Stimulated activated CD8-positive, alpha-beta memory T cell treated with anti-CD3 and anti-CD28 coated beads, Interleukin-4, amount 100 ng/mL, for 1 hour (primary cell): ENCODE measurements around the gene GOLGA6A.
"Not testable (repeated sequence)": the region's sequence is repeated elsewhere in the genome, so short reads cannot be mapped to it uniquely, and the experiment has no call there.

Source experiments
- DNase-seq, 2 donors: peaks; one replicate each; pipeline ENCODE4 v3.0.0-alpha.2; 2020; ENCODE audit warnings: low read depth in 2 of 2, low spot score in 1 of 2

GOLGA6A gene, protein sequence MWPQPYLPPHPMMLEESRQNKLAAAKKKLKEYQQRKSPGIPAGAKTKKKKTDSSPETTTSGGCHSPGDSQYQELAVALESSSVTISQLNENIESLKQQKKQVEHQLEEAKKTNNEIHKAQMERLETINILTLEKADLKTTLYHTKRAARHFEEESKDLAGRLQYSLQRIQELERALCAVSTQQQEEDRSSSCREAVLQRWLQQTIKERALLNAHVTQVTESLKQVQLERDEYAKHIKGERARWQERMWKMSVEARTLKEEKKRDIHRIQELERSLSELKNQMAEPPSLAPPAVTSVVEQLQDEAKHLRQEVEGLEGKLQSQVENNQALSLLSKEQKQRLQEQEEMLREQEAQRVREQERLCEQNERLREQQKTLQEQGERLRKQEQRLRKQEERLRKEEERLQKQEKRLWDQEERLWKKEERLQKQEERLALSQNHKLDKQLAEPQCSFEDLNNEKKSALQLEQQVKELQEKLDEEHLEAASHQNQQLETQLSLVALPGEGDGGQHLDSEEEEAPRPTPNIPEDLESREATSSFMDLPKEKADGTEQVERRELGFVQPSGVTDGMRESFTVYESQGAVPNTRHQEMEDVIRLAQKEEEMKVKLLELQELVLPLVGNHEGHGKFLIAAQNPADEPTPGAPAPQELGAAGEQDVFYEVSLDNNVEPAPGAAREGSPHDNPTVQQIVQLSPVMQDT

DNA sequence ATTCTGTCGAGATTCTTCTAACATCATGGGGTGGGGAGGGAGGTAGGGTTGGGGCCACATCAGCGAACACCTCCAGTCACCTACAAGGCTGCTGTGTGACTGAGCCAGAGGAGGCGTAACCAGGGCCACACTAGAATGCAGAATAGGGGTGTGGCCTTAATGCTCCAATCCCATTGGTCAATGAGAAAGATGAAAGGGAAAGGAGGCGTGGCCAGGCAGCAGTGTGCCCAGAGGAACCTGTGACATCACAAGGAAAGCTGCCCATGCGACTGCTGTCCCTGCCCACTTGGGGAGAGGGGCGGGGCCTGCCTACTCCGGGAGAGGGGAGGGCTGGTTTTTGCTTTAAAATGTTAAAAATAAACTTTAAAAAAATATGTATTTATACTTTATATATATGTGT lies at the start of gene GOLGA6A:
TSS of gene GOLGA6A (minus strand) at position 101 of the 400 bp plus-strand sequence. CDS start at position 60, 41 bp downstream.
- DNase-seq: not testable (repeated sequence)

DNA sequence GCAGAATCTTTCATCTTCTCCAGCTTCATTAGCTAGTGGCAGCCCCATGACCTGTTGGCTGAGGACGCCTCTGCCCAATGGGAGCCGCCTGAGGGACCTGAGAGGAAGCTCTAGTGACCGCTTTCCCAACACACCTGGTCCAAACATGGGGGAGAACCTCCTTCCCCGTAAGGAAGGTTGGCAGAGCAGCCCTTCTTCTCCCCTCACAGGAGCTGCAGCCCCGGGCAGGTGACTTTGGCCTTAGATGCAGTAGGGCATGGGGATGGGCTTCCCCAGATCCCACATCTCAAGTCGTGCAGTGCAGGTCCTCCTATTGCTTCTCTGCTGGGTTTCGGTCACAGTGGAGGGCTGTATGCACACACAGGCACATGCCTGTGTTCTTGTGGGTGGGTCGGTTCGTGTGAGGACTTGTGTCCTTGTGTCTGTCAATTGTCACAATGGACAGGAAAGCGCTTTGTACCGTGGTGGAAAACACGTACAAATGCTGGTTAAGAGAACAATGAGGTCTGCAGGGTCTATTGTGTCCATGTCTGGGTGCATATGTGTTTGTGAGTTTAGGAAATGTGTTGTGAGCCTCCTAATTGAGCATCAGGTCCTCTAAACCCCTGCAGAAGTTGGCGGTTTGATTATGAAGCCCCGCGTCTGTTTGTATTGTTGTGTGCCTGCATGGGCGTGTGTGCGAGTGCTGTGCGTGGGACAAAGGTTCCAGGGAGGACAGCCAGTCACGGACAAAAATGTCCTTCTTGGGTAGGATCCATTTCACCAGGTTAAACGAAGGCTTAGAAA lies 49.5 kb upstream of the GOLGA6A start:
- DNase-seq: no peak

DNA sequence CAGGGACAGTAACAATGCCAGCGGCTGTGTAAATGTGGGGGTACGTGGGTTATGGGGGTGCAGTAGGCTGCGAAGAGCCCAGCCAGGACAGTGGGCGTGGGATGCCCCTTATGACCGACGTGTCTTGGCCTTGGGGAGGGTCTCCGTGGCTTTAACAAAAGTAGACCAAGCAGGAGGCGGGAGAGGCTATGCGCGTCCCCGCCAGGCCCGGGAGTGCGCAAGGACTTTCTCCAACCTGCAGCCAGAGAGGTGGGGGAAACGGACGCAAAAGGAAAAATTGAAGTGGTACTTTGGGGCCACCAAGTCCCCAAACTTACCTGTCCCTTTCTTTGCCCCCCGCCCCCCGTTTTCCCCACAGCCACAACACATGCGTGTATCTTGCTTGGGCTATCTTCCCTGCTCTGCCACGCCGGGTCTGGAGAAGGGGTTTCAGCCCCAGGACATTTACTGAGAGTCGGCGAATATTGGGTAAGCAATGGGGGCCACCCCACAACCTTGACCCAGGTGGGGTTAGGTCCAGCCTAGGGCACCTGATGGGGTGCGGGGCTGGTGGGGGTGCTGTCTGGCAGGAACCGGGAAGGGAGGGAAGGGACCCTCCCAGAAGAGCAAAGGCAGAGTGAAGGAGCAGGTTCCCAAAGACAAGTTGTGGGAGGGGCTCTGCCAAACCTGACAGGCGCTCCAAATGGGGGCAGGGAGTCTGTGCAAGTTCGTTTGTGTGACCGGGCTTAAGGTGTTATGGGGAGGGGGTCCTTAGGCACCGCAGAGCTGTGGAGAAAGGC lies 48.7 kb upstream of the GOLGA6A start:
- DNase-seq: no peak

DNA sequence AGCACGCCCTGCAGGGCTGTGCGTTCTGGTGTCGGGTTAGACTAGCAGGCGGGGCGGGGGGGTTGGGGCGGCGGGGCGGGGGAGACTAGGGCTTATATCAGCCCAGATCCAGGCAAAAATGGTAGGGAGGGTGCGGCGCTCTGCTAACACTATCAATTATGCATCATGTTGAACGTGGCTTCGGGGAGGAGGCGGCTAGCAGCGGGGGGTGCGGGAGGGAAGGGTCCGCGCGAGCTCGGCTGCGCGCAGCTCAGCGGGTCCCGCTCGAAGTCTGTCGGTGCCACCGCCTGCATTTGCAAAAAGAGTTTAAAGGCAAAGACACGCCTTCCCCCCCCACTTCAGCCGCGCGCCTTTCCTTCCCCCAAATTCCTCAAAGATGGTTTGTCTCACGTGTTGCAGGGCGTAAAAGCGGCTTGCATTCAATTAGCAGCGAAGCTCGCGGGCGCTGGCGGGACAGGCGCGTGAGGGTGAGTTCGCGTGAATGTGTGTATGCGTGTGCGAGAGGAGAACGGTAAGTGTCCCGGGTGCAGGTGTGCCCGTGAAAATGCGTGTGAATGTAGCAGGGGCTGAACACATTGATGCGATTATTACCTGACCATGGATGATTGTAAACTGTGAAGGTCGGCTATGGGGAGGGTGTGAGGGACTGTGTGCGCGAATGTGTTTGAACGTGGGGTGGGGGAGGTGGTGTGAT lies 48.0 kb upstream of the GOLGA6A start, which contains the start of gene ISLR2:
TSS of gene ISLR2 (plus strand) at position 432 of the 694 bp plus-strand sequence. CDS start 2,169 bp downstream, outside the sequence.
- DNase-seq: no peak

DNA sequence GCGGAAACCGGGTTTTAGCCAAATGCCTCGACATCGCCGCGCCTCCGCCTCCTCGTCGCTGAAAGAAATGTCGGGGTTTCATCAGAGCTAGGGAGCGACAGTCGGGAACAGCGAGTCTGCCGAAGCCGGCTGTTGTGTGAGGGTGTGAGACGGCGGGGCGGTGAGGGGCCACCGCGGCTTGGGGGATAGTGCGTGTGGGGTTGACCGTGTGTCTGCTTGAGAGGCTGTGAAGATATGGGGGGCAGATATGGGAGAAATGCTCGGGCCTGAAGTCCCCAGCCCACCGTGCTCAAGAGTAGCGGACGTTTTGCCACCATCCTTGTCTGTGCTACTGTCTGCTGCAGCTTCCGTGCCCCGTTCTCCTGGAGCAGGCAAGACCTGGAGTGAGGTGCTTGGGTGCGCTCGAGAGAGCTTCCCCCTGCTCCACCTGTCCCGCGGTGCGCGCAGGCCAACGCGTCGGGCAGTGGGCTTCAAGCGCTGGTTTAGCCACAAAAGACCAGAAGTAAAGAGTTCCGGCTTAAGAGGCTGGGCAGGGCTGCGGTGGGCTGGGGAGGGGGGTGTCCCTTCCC lies 47.3 kb upstream of the GOLGA6A start:
- no peak for DNase-seq

DNA sequence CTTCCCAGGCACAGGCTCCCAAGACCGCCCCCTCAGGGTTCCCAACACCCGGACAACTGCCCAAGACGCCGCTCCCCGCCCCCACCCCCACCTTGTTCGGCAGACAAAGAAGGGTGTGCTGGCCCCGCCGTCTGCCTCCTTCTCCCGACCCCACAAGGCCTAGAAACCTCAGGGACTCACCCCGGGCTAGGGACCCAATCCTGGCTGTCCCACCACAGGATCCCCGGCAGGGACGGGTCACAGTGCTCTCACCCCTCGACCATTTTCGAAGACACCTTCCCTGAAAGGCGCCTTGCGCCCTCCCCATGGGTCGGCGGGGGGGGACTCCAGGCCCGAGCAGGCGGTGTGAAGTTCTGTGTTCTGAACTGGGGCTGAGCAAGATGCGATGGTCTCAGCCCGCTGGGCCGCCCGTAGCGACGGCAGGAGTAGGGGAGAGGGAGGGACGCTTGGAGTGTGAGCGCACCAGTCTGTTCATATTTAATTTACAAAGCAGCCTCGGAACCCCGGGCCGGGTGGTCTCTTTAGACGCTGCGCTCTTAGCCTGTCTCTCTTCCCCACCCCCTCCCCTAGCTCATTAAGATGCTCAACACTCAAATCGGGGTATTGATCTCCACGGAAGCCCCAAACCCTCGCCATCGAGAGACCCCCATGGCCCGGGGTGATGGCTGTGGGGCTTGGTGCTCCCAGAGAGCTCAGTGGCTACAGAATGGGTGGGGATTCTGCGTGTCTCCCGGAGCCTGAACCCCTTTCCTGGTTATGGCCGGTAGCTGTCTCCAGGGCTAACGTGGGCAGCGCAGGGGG lies 46.6 kb upstream of the GOLGA6A start:
- DNase-seq: no peak

DNA sequence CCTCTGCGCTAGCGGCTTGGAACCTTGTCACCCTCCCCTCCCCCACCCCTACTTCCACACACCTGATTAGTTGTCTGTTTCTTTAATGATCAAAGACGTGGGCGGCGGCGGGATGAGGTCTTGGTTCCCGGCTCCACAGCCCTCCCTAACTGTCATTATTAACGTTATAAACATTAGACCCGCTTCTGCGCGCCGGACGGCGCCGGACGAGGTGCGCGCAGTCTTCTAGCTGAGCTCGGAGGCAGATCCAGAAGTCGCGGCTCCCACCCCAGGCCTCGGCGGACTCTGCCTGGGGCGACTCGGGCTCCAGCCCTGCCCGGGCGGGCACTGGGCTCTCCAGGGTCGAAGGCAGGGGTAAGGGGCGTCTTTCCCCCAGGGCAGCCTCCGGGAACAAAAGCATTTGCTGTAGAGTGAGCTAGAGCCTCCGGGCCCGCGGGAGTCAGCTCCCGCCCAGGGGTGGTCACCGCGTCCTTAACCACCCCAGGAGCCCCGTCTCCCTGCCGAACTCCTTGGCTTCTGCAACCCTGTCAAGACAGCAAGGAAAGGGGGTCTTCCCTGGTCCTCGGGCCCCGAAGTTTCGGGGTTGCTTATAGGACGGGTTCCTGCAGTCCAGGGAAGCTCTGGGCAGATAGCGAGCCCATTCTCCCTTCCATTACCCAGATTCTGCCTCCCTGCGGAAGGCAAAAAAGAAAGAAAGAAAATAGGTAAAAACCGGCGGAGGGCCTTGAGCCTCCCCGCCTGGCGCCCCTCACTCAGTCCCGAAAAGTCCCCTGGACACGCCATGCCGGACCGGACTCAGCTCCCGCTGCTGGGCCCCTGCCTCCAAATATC lies 45.8 kb upstream of the GOLGA6A start:
- DNase-seq: no peak

DNA sequence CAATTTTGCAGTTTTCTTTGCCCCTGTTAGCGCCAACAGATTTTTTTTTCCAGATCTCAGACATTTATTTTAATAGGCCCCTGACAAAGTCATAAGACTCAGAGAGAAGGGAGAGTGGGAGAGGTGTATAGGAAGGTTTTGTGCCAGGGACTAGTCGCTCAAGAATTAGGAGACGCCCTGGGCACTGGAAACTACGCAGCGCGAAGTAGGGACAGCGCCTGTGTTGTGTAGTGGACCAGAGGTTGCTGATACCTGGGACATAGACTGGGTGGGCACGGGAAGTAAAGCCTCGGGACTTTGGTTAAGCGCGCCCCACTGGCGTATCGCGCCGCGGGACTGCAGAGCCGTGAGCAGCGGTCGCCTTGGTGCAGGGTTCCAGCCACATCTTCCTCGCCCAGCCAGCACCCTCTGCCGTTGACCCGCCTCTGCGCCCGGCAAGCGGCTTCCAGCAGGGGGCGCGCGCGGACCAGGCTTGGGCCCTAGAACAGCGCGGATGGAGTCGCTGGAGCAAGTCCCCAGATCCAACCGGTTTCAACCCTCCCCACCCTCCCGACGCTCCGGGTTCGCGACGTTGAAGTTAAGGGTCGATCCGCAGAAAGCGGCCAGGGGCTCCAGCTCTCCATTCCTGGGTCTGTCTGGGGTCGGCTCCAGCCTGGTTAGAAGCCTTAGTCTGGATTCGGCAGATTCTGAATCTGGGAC lies 45.1 kb upstream of the GOLGA6A start:
- DNase-seq: peak; percentile 67 to 70

DNA sequence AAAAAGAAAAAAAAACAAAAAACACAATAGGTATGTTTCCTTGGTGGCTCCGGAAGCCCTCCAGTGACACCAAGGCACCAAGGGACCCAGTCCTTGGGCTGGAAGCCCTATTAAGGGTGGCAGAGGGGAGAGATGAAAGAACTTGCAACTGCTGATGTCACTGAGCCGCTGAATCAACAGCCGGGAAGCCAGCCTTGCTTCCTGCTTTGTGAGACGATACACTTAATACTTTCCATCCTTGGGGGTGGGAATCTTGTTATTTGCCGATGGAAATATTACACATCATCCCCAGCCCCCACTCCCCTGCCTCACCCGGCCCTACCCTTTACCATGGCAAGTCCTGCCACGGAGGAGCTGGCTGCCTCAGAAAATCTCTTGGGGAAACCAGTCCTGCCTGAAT lies 42.4 kb upstream of the GOLGA6A start:
- no peak for DNase-seq

DNA sequence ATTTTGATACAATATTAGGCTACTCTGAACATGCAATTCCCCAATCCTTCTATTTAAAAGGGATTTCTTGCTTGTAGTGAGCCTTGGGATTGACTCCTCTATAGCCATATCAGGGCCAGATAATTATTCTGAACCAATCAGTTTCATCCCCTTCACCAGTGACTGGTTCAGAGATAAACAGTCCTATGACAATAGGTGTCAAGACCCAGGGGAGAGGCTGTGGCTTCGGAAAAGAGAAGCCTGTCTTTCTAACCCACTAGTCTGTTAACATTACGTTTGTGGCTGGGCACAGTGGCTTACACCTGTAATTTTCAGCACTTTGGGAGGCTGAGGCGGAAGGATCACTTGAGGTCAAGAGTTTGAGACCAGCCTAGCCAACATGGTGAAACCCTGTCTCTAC lies 41.8 kb upstream of the GOLGA6A start:
- no peak for DNase-seq

DNA sequence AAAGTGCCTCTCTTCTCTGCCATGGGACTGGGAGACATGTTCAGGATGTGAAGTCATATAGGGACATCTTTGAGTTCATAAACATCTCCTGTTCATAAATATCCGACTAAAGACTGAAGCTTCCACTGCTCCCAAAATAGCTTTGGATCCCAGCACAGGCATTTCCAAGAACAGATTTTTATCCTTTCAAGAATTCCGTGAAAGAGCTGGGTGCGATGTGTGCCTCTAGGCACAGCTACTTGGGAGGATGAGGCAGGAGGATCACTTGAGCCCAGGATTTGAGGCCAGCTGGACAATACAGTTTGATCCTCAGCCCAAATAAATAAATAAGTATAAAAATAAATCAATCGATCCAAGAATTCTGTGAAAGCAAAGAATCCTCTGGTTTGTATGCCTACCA lies 41.3 kb upstream of the GOLGA6A start:
- DNase-seq: no peak

DNA sequence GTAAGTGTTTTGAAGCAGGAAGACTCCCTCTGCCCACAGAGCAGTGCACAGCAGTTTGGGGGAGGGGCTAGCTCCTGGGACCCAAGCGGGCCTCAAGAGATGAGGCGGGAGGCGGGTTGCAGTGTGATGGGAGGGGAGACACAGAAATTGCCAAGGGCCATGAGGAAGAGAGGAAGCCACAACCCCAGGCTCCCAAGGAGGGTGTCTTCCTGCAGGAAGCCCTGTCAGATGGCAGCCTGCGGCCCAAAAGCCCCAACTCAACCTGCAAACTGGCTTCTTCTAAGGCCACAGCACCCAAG lies 40.7 kb upstream of the GOLGA6A start:
- DNase-seq: no peak

DNA sequence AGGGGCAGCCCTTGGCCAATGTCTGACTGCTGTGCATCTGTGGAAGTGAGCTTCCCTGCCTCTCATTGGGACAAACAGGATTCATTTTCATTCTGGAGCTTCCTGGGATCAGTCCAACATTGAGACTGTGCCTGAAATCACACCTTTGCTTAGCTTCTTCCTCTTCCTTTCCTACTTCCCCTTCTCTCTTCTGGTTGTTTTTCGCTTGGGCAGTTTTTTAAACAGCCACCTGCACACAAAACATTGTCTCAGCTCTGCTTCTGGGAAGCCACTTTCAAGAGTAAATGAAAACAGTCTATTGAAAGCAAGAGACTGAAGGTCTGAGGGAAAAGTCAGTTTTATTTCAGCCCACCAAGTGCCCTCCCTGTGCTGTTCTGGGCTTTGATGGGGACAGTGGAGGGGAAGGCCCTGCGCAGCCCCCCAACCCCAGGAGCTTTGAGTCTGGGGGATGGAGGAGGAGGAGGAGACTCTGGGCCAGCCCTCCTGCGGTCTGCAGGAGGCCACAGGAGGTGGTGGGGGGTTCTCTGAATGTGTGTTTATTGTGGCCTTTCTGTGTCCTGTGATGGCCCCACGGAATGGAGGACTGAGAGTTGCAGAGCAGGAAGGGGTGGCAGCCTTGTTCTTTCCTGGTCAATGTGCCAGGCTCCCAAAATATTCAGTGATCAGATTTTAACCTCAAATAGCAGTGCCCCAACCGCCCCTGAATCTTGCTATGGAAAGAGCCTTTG lies 40.2 kb upstream of the GOLGA6A start:
- DNase-seq: no peak

DNA sequence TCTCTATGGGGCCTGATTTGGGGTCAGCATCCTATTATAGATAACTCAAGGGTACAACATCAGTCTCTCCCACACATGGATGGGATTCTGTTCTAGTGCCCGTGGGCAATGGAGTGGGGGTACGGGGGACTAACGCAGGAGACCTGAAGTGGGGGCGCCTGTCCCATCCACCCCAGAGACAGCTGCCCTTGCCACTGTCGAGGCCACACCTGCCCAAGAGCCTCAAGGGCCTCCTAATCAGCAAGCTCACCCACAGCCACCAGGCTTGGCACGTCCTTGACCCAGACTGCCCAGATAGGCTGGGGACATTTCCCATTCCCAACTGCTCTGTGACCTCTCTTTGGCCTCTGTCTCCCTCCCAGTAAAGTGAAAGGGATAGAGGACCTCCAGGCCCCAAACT lies 39.5 kb upstream of the GOLGA6A start:
- no peak for DNase-seq

DNA sequence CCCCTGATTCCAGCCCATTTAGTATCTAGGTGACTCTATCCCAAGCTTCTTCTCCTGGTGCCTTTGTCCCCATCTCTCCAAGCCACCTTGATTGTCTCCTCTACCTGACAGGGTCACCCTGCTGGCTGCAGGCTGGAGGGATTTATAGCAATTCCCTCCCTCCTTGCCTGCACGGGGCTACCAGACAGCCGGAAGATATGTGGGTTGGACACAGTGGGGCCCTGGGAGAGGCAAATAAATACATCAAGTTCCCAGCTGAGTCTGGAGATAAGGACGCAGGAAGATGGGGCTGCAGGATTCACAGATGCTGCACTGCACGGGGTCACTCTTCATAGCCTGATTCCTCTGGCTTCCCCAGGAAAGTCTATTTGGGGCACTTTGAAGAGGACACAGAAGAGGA lies 38.7 kb upstream of the GOLGA6A start:
- no peak for DNase-seq

DNA sequence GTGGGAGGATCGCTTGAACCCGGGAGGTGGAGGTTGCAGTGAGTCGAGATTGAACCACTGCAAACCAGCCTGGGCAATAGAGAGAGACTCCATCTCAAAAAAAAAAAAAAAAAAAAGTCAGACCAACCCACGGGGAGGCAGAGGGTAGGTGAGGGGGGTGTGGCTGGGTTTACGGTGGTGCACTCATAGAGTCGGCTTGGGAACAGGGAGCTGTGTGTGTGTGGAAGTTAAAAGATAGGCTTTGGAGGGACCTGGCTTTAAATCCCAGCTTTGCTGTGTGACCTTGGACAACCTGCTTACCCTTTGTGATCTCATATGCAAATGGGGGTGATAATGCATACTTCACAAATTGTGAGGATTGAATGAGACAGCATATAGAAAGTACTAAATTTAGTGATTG lies 38.1 kb upstream of the GOLGA6A start:
- no peak for DNase-seq

DNA sequence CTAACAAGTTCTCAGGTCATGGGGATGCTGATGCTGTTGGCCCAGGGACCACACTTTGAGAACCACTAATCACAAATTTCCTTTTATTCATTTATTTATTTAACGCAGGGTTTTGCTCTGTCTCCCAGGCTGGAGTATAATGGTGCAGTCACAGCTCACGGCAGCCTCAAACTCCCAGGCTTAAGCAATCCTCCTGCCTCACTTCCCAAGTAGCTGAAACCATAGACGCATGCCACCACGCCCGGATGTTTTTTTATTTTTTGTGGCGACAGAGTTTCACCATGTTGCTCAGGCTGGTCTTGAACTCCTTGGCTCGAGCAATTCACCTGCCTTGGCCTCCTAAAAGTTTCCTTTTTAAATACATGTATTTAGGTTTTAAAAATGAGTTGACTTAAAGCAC lies 27.4 kb upstream of the GOLGA6A start:
- no peak for DNase-seq
